Body of pancreas (tissue), 4 donors: ENCODE measurements around the gene GGCX. TPM values are rescaled to one million over a fixed set of nuclear protein-coding genes. Genes with fewer than 3 reads are reported as not detected.

Source experiments
- ATAC-seq: fragments of 150-250 bp; one replicate; pipeline ENCODE4 v1.9.1; 2016
- DNase-seq, 4 donors: peaks; one replicate each; pipeline ENCODE4 v3.0.0-alpha.2; 2019
- H3K27ac ChIP-seq, 4 donors: fragments of 200-600 bp; sonication (generic); 1 replicate in 3 of 4; 2 replicates in 1 of 4; pipeline versions ENCODE4 v1.5.1 to v1.6.1; 2016 to 2019; ENCODE audit warnings: mild to moderate bottlenecking in 1 of 4, mixed read lengths in 1 of 4, moderate library complexity in 1 of 4
- H3K27me3 ChIP-seq, 2 donors: fragments of 200-600 bp; sonication (generic); one replicate each; pipeline ENCODE4 v1.6.0; 2016; ENCODE audit warnings: mild to moderate bottlenecking in 1 of 2
- H3K36me3 ChIP-seq, 2 donors: fragments of 200-600 bp; sonication (generic); replicated peaks in 1 of 2; 2 replicates each; pipeline ENCODE4 v1.5.1; 2016; ENCODE audit warnings: low read depth in 2 of 2; ENCODE audit not compliant: insufficient read depth in 1 of 2
- H3K4me1 ChIP-seq: fragments of 200-600 bp; sonication (generic); one replicate; pipeline ENCODE4 v1.6.0; 2016
- H3K4me3 ChIP-seq, 2 donors: fragments of 200-600 bp; sonication (generic); 1 replicate in 1 of 2; 2 replicates in 1 of 2; pipeline ENCODE4 v1.5.1; 2016 to 2019
- H3K9me3 ChIP-seq, 3 donors: fragments of 200-600 bp; sonication (generic); 1 replicate in 2 of 3; 2 replicates in 1 of 3; pipeline ENCODE4 v1.5.1; 2016
- POLR2A ChIP-seq, 3 donors: fragments of 450-650 bp; IDR thresholded peaks; one replicate each; pipeline ENCODE4 v1.6.1; 2016; ENCODE audit warnings: antibody characterized with exemption in 3 of 3, mild to moderate bottlenecking in 2 of 3
- WGBS, 2 donors: methylation state at CpG; one replicate each; pipeline ENCODE4 v1.1.5; 2017; 5-methylcytosine and 5-hydroxymethylcytosine counted together
- intact Hi-C: fragments of 100-400 bp; cut with DNase I; formaldehyde crosslinking; loops from one replicate; pipeline ENCODE4 v1.15.1; 2023
- small RNA-seq: library from RNA; depleted of rRNA; stranded (forward); fragments of <200 nt; gene quantifications from one replicate; pipeline ENCODE3, GENCODE V24; 2016
- total RNA-seq, 2 donors: library from RNA; depleted of rRNA; stranded (reverse); fragments of >200 nt; gene quantifications; one replicate each; pipeline ENCODE4 v1.1.0, GENCODE V29; 2016
- TF ChIP-seq, protein P1 (sequence below), 7 experiments: fragments of 450-650 bp in 4 of 7; fragments of 200-600 bp in 3 of 7; sonication (generic) in 3 of 7; IDR thresholded peaks; one replicate each; pipeline ENCODE4 v1.5.1; 2016 to 2019; ENCODE audit warnings: antibody characterized with exemption in 7 of 7

GGCX gene
- total RNA-seq, 2 donors from 2014 or later: 35.5 to 48.1 TPM

DNA sequence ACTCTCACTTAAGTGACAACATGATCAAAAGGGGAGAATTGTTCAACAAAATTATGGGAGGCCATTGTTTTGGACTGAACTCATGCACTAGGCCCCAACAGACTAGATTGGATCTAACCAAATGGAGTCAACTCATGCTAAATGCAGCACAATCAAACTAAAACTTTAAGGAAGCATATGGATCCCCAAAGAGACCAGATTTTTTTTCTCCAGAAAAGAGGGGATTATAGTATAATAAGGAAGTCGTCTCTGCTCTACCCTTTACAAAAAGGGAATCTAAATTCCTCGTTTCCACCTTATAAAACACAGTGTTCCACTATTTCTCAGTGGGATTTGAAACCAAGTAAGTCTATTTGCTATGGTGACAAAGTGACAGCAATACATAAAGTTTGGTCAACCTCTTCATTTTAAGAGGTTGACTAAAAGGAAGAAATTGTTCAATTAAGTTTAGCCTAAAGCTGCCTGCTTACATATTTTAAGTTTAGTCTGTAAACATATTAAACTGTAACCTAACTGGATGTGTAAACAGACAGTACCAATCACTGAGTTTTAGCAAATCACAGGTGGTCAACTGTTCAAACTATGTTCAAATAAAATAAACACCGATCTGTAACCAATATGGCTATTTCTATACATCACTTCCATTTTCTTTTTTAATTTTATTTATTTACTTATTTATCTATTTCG, 63.2 kb downstream of the GGCX start:
- TF ChIP-seq POLR2A (IDR thresholded peaks at IDR 0.05): no peak
- TF ChIP-seq, protein P1, sequence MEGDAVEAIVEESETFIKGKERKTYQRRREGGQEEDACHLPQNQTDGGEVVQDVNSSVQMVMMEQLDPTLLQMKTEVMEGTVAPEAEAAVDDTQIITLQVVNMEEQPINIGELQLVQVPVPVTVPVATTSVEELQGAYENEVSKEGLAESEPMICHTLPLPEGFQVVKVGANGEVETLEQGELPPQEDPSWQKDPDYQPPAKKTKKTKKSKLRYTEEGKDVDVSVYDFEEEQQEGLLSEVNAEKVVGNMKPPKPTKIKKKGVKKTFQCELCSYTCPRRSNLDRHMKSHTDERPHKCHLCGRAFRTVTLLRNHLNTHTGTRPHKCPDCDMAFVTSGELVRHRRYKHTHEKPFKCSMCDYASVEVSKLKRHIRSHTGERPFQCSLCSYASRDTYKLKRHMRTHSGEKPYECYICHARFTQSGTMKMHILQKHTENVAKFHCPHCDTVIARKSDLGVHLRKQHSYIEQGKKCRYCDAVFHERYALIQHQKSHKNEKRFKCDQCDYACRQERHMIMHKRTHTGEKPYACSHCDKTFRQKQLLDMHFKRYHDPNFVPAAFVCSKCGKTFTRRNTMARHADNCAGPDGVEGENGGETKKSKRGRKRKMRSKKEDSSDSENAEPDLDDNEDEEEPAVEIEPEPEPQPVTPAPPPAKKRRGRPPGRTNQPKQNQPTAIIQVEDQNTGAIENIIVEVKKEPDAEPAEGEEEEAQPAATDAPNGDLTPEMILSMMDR (IDR thresholded peaks at IDR 0.05): no peak
- 78 to 79% methylated on average over 4 of the region's 4 CpGs for WGBS, 2 donors
- Histone ChIP-seq H3K36me3 (no peaks in the 10 kb centered on the region), H3K27ac (no peak overlapping the region), H3K4me3 (no peak overlapping the region), H3K4me1 (peaks cover 10% of the 10 kb centered on the region), H3K27me3 (no peaks in the 10 kb centered on the region), H3K9me3 (no peaks in the 10 kb centered on the region)
- no peak for DNase-seq
- no peak for ATAC-seq
- intact Hi-C loops: no loop called here

DNA sequence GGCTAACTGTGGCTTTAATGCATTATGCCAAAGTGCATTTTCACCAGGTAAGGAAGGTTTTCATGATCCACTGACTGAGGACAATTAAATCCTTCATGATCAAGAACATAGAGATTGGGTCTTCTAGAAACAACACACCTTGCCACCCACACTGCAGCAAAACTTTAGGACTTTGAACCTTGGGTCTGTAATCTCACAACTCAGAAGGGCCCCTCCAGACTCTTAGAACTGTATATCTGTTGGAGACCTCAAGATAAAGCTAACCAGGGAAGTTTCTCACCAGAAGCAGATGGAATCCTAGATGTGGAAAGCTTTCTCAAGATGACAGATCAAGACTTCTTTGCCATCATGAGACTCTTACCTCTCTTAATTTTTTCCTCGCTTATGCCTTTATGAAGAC, 64.9 kb downstream of the GGCX start:
- no peaks in the 10 kb centered on the region for H3K9me3 ChIP-seq
- H3K27ac ChIP-seq: no peak overlapping the region
- WGBS, 2 donors: 100% methylated on average over 1 of the region's 1 CpG
- intact Hi-C loops: no loop called here
- ATAC-seq (no peak), DNase-seq (no peak)
- H3K4me1 ChIP-seq: peaks cover 8% of the 10 kb centered on the region
- TF ChIP-seq, protein P1 (IDR thresholded peaks at IDR 0.05): no peak
- TF ChIP-seq POLR2A (IDR thresholded peaks at IDR 0.05): no peak
- H3K4me3 ChIP-seq: no peak overlapping the region
- no peaks in the 10 kb centered on the region for H3K27me3 ChIP-seq
- H3K36me3 ChIP-seq: no peaks in the 10 kb centered on the region

Small RNA genes within 50 kb of the gene (small RNA-seq; reads per million reads assigned to genes)
- gene RN7SL126P: not detected

Other genes with a start within 250 kb of the GGCX start
- 10 to 100 TPM; 69.9 to 75.2 TPM for gene TGOLN2, start 233.5 kb downstream of the GGCX start, total RNA-seq
- gene RETSAT, start 207.0 kb downstream of the GGCX start, total RNA-seq: 10 to 100 TPM; 68.5 to 98.6 TPM
- 10 to 100 TPM; 16.9 to 18.5 TPM for gene ELMOD3, start 206.7 kb downstream of the GGCX start, total RNA-seq
- gene CAPG, start 151.1 kb downstream of the GGCX start, total RNA-seq: 10 to 100 TPM; 26.0 to 35.0 TPM
- 10 to 100 TPM in 1 of 2 donors, under 1 TPM in 1; 0.26 to 15.5 TPM for gene SH2D6, start 142.8 kb downstream of the GGCX start, total RNA-seq
- 100 to 1,000 TPM; 388 to 576 TPM for gene MAT2A, start 22.3 kb downstream of the GGCX start, total RNA-seq
- gene VAMP8, start 16.1 kb upstream of the GGCX start, total RNA-seq: 100 to 1,000 TPM in 1 of 2 donors, 10 to 100 TPM in 1; 39.6 to 111 TPM
- gene VAMP5, start 22.9 kb upstream of the GGCX start, total RNA-seq: 10 to 100 TPM in 1 of 2 donors, 1 to 10 TPM in 1; 3.0 to 10.4 TPM
- 10 to 100 TPM; 54.4 to 89.5 TPM for gene RNF181, start 34.3 kb upstream of the GGCX start, total RNA-seq
- 10 to 100 TPM; 23.1 to 24.4 TPM for gene TMEM150A, start 41.2 kb upstream of the GGCX start, total RNA-seq
- 10 to 100 TPM in 1 of 2 donors, 1 to 10 TPM in 1; 9.9 to 14.5 TPM for gene C2orf68, start 50.6 kb upstream of the GGCX start, total RNA-seq
- gene USP39, start 54.7 kb upstream of the GGCX start, total RNA-seq: 100 to 1,000 TPM in 1 of 2 donors, 10 to 100 TPM in 1; 21.3 to 142 TPM
- gene SFTPB, start 106.7 kb upstream of the GGCX start, total RNA-seq: not detected
- gene GNLY, start 132.9 kb upstream of the GGCX start, total RNA-seq: 1 to 10 TPM in 1 of 2 donors, not detected in 1; 5.6 TPM
- 10 to 100 TPM; 12.9 to 14.5 TPM for gene ATOH8, start 192.5 kb upstream of the GGCX start, total RNA-seq